Activated naive CD4-positive, alpha-beta T cell treated with anti-CD3 and anti-CD28 coated beads for 36 hours (primary cell): ENCODE results near the gene KRT2. TPM values are rescaled to one million over a fixed set of nuclear protein-coding genes. Genes with fewer than 3 reads are reported as not detected.
"Not testable (repeated sequence)": the region's sequence is repeated elsewhere in the genome, so short reads cannot be mapped to it uniquely, and the experiment has no call there.

Source experiments
- CTCF ChIA-PET: fragments of 350-600 bp; sonication (Branson Sonifier 250); formaldehyde crosslinking; loops from one replicate; lab custom pipeline; 2021; ENCODE audit warnings: antibody characterized with exemption; lab: Charles Lee
- DNase-seq: peaks from one replicate; pipeline ENCODE4 v3.0.0-alpha.2; 2020
- H3K27ac Mint-ChIP-seq: one replicate; pipeline ENCODE4 v1.8.0; 2021; ENCODE audit warnings: mild to moderate bottlenecking, mixed read lengths
- H3K27me3 Mint-ChIP-seq: one replicate; pipeline ENCODE4 v1.8.0; 2021; ENCODE audit warnings: low read depth, mixed read lengths
- H3K36me3 Mint-ChIP-seq: one replicate; pipeline ENCODE4 v1.8.0; 2021; ENCODE audit warnings: low read depth, mixed read lengths
- H3K4me1 Mint-ChIP-seq: one replicate; pipeline ENCODE4 v1.8.0; 2021; ENCODE audit warnings: low read depth, mixed read lengths
- H3K4me3 Mint-ChIP-seq: one replicate; pipeline ENCODE4 v1.8.0; 2021; ENCODE audit warnings: mild to moderate bottlenecking, moderate library complexity, mixed read lengths
- H3K9me3 Mint-ChIP-seq: one replicate; pipeline ENCODE4 v1.8.0; 2021; ENCODE audit warnings: mixed read lengths
- intact Hi-C: fragments of 100-400 bp; cut with micrococcal nuclease; formaldehyde crosslinking; loops from one replicate; pipeline ENCODE4 v1.15.1; 2023
- total RNA-seq, 2 experiments: library from RNA; stranded (reverse); gene quantifications; one replicate each; pipeline ENCODE4 v1.2.3, GENCODE V29; 2021

The KRT2 gene
- total RNA-seq, 2 experiments from 2014 or later: not detected

- H3K9me3 Mint-ChIP-seq: no peaks in the 10 kb centered on the region
- DNase-seq: no peak
- no peak overlapping the region for H3K4me3 Mint-ChIP-seq
- H3K4me1 Mint-ChIP-seq: peaks cover 4% of the 10 kb centered on the region
- no peaks in the 10 kb centered on the region for H3K36me3 Mint-ChIP-seq
- intact Hi-C loops: no loop called here
- H3K27me3 Mint-ChIP-seq: no peaks in the 10 kb centered on the region
- CTCF ChIA-PET: interaction anchor here (1.1 to 1.5 kb wide), 3 partner anchors 9 to 197 kb away, joined by 3 to 4 read pairs (median 3); no protein-coding TSS in a partner anchor
- H3K27ac Mint-ChIP-seq: no peak overlapping the region
These were observed 21.9 kb upstream of the KRT2 start for GRCh38 chr12:52673713-52674432.

DNA sequence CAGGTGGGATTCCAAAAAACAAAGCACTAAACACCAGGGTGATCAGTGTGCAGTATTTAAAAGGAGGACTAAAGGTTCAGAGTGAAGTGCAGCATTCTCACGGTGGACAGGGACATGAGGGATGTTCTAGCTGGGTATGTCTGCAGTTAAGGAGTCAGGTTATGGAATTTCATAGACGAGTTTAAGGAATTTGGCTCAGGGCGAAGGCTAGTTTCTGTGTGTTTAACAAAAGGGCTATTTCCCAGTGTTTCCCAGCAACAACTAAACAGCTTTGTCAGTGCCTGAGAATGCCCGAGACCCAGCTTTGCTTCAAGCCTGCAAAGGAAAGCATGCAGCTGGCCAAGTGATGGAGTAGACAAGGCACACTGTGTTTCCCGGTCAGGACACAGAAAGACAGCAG lies 21.2 kb upstream of the KRT2 start:
- H3K4me1 Mint-ChIP-seq: peaks cover 4% of the 10 kb centered on the region
- H3K27ac Mint-ChIP-seq: no peak overlapping the region
- CTCF ChIA-PET: interaction anchor here (1.1 to 1.5 kb wide), 5 partner anchors 10 to 211 kb away, joined by 3 to 5 read pairs (median 3); no protein-coding TSS in a partner anchor
- H3K36me3 Mint-ChIP-seq: no peaks in the 10 kb centered on the region
- no peak for DNase-seq
- H3K9me3 Mint-ChIP-seq: no peaks in the 10 kb centered on the region
- H3K4me3 Mint-ChIP-seq: no peak overlapping the region
- intact Hi-C loops: no loop called here
- H3K27me3 Mint-ChIP-seq: no peaks in the 10 kb centered on the region

GRCh38 chr12:52672321-52672933 lies 20.4 kb upstream of the KRT2 start:
- Mint-ChIP-seq H3K9me3 (no peaks in the 10 kb centered on the region), H3K4me3 (no peak overlapping the region), H3K36me3 (no peaks in the 10 kb centered on the region), H3K27ac (no peak overlapping the region), H3K27me3 (no peaks in the 10 kb centered on the region), H3K4me1 (peaks cover 4% of the 10 kb centered on the region)
- intact Hi-C loops: no loop called here
- DNase-seq: no peak
- CTCF ChIA-PET: interaction anchor here (0.7 to 1.5 kb wide), 5 partner anchors 10 to 402 kb away, joined by 3 to 5 read pairs (median 3); no protein-coding TSS in a partner anchor

- CTCF ChIA-PET: no interaction called here
- intact Hi-C loops: no loop called here
- no peak for DNase-seq
- Mint-ChIP-seq H3K27me3 (no peaks in the 10 kb centered on the region), H3K27ac (no peak overlapping the region), H3K4me1 (peaks cover 4% of the 10 kb centered on the region), H3K36me3 (no peaks in the 10 kb centered on the region), H3K4me3 (no peak overlapping the region), H3K9me3 (no peaks in the 10 kb centered on the region)
These were observed 18.9 kb upstream of the KRT2 start for GRCh38 chr12:52670961-52671360.

DNA sequence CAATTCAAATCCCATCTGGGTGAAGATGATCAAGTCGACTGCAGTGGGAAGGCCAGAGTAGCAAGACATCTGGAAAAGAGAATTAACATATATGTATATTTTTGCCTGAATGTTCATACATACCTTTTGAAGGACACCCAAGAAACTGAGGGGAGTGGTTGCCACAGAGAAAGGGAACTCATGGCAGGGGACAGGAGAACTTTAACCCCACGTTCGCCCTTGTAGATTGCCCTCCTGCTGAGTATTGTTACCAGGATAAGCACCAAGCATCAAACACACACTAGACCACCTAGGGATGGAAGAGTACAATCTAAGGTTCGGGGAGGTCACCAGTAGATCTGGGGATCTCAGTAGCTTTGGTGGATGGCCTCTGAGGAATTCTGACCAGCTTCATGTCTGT lies 18.5 kb upstream of the KRT2 start:
- no peak overlapping the region for H3K4me3 Mint-ChIP-seq
- no peaks in the 10 kb centered on the region for H3K9me3 Mint-ChIP-seq
- intact Hi-C loops: no loop called here
- CTCF ChIA-PET: no interaction called here
- no peaks in the 10 kb centered on the region for H3K27me3 Mint-ChIP-seq
- no peaks in the 10 kb centered on the region for H3K36me3 Mint-ChIP-seq
- H3K27ac Mint-ChIP-seq: no peak overlapping the region
- no peak for DNase-seq
- H3K4me1 Mint-ChIP-seq: peaks cover 4% of the 10 kb centered on the region

GRCh38 chr12:52669941-52670340 lies 17.9 kb upstream of the KRT2 start:
- DNase-seq, H3K9me3 Mint-ChIP-seq, H3K27me3 Mint-ChIP-seq, H3K27ac Mint-ChIP-seq, H3K4me3 Mint-ChIP-seq, H3K4me1 Mint-ChIP-seq, CTCF ChIA-PET, H3K36me3 Mint-ChIP-seq: not testable (repeated sequence)
- intact Hi-C loops: loop anchor here (5.0 kb wide), 1 partner anchor 202 kb away; no protein-coding TSS in a partner anchor

GRCh38 chr12:52669426-52669825 lies 17.4 kb upstream of the KRT2 start:
- intact Hi-C loops: loop anchor here (5.0 kb wide), 1 partner anchor 203 kb away; no protein-coding TSS in a partner anchor
- CTCF ChIA-PET: no interaction called here
- H3K4me1 Mint-ChIP-seq: peaks cover 3% of the 10 kb centered on the region

GRCh38 chr12:52667931-52668330 lies 15.9 kb upstream of the KRT2 start:
- intact Hi-C loops: loop anchor here (5.0 kb wide), 1 partner anchor 204 kb away; no protein-coding TSS in a partner anchor
- H3K4me1 Mint-ChIP-seq: no peaks in the 10 kb centered on the region
- no peaks in the 10 kb centered on the region for H3K27me3 Mint-ChIP-seq
- no peak overlapping the region for H3K4me3 Mint-ChIP-seq
- DNase-seq: no peak
- CTCF ChIA-PET: no interaction called here
- H3K27ac Mint-ChIP-seq: no peak overlapping the region
- H3K36me3 Mint-ChIP-seq: no peaks in the 10 kb centered on the region
- H3K9me3 Mint-ChIP-seq: no peaks in the 10 kb centered on the region

More at GRCh38 chr12:52669426-52669825, 17.4 kb upstream of the KRT2 start:
- Mint-ChIP-seq H3K4me3 (no peak overlapping the region), H3K27me3 (no peaks in the 10 kb centered on the region), H3K9me3 (no peaks in the 10 kb centered on the region), H3K36me3 (no peaks in the 10 kb centered on the region), H3K27ac (no peak overlapping the region)
- no peak for DNase-seq

DNA sequence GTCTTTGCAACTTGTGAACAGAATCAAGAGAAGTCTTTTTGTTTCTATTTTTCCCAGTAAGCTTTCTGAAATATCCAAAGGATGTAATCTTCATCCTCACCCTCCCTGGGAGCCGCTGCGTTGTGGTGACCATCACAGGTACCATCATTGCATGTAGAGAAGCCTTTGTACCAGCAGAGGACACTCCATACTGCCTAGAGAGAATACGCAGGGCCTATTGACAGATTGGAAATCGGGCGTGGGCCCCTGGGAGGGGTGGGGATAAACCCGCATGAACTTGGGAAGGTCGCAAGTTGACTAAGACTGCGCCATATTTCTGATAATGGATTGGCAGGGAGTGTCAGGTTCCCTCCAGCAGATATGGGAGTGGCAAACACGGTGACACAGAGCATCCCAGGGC lies 15.5 kb upstream of the KRT2 start:
- DNase-seq: no peak
- Mint-ChIP-seq H3K4me1 (no peaks in the 10 kb centered on the region), H3K4me3 (no peak overlapping the region), H3K9me3 (no peaks in the 10 kb centered on the region), H3K36me3 (no peaks in the 10 kb centered on the region), H3K27me3 (no peaks in the 10 kb centered on the region), H3K27ac (no peak overlapping the region)
- CTCF ChIA-PET: no interaction called here
- intact Hi-C loops: loop anchor here (5.0 kb wide), 1 partner anchor 205 kb away; no protein-coding TSS in a partner anchor

DNA sequence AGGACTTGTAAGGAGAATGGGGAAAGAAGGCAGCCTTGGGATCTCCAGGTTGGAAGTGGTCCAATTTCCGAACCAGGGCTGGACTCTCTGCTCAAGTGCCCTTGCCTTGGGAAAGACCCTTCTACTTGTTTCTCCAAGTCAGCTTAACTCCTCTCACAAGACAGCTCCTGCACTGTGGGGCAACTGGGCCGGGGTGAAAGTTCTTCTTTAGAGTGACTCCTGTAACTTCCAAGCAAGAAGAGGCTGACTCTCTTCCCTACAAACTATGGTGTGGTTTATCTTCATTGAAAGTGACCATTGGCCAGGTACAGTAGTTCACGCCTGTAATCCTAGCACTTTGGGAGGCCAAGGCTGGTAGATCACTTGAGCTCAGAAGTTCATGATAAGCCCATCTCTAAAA lies 14.5 kb upstream of the KRT2 start:
- H3K36me3 Mint-ChIP-seq: no peaks in the 10 kb centered on the region
- no peak overlapping the region for H3K4me3 Mint-ChIP-seq
- no peak overlapping the region for H3K27ac Mint-ChIP-seq
- H3K9me3 Mint-ChIP-seq: no peaks in the 10 kb centered on the region
- CTCF ChIA-PET: interaction anchor here (0.8 to 1.2 kb wide), 3 partner anchors 11 to 213 kb away, joined by 3 read pairs; no protein-coding TSS in a partner anchor
- H3K27me3 Mint-ChIP-seq: no peaks in the 10 kb centered on the region
- peaks cover 2% of the 10 kb centered on the region for H3K4me1 Mint-ChIP-seq
- intact Hi-C loops: loop anchor here (5.0 kb wide), 1 partner anchor 206 kb away; no protein-coding TSS in a partner anchor
- DNase-seq: no peak

DNA sequence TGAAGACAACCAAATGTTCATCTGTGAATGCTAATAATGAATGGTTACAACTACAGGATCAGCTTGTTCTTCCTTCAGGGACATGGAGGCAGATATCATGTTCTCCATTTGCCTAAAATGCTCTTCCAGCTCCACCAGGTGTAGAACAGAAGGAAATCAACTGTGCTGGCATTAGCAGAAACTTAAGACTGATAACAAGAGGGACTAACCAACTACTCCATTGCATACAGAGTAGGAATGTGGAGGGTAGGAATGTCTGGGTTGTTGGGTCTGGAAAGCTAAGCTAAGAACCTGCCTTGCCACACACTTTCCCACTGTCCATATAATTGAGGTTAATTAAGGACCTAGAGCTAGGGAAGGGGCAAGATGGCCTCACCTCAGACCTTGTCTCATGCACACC lies 11.4 kb upstream of the KRT2 start:
- CTCF ChIA-PET: interaction anchor here (0.7 to 1.0 kb wide), 2 partner anchors 210 to 216 kb away, joined by 3 read pairs; no protein-coding TSS in a partner anchor
- Mint-ChIP-seq H3K27ac (no peak overlapping the region), H3K9me3 (no peaks in the 10 kb centered on the region), H3K4me1 (peaks cover 2% of the 10 kb centered on the region), H3K36me3 (no peaks in the 10 kb centered on the region), H3K27me3 (no peaks in the 10 kb centered on the region), H3K4me3 (no peak overlapping the region)
- no peak for DNase-seq
- intact Hi-C loops: no loop called here

DNA sequence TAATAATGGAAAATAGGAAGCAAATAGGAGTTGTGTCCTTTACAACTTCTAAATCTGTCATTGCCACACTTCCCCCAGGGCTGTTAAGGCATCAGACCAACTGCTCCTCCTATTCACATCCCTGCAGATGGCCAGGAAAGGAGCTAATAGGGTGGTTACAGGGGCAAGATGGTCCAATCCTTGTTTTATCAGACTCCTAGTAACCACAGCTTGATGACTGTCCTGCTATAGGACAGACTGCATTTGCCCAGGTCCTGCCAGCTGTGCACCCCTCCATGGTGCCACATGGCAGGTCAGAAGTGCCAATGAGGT lies 10.9 kb upstream of the KRT2 start:
- H3K27me3 Mint-ChIP-seq: no peaks in the 10 kb centered on the region
- no peaks in the 10 kb centered on the region for H3K36me3 Mint-ChIP-seq
- H3K27ac Mint-ChIP-seq: no peak overlapping the region
- no peak overlapping the region for H3K4me3 Mint-ChIP-seq
- peaks cover 2% of the 10 kb centered on the region for H3K4me1 Mint-ChIP-seq
- CTCF ChIA-PET: interaction anchor here (0.7 to 1.0 kb wide), 2 partner anchors 210 to 217 kb away, joined by 3 read pairs; no protein-coding TSS in a partner anchor
- intact Hi-C loops: no loop called here
- no peak for DNase-seq
- H3K9me3 Mint-ChIP-seq: no peaks in the 10 kb centered on the region
